Measurements from ENCODE around the gene UQCC3.

UQCC3 gene

DNA sequence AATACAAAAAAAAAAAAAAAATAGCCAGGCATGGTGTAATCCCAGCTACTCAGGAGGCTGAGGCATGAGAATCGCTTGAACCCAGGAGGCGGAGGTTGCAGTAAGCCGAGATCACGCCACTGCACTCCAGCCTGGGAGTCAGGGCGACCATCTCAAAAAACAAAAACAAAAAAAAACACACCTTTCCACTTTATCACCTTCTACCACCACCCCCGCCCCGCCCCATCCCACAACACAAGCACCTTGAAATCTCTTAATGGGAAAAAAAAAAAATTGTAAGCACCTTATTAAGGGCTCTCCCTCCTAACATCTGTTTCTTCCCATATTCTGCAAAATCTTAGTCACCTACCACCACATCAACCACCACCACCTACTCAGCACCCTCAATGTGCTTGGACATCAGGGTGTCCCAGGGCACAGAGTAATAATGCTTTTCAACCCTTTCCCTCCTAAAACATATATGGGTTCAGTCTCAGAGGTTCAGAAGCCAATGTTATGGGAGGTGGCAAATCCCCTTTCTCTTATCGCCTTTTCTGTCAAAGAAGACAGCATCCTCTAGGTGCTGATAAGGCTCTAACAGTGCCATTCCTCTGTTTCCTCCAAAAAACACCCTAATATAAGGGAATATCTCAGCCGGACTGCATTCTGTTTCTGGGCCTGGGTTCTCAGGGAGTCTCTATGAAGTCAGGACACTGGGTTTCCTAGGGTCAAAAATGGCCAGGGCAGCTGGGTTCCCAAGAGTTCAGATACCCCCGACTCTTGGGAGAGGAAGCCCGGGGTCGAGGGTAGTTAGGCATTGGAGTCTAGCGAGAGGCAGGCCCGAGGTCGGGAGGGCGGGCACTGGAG is 19.1 kb upstream of the UQCC3 start:
- Histone ChIP-seq H3K9me2 (replicated peaks; ENCODE audit: low read depth, low read length) (no peaks in the 10 kb centered on the region), H2AFZ (ENCODE audit: low read length) (peak overlapping the region; percentile 99), H3K9ac (ENCODE audit: low read depth, low read length, poor library complexity, severe bottlenecking) (peak overlapping the region; percentile 89), H3K4me1 (ENCODE audit: insufficient read depth, low read length, poor library complexity, severe bottlenecking) (peaks cover 10% of the 10 kb centered on the region), H3K9me3 (ENCODE audit: insufficient read depth, low read depth, low read length) (no peaks in the 10 kb centered on the region), H3K4me2 (ENCODE audit: low read depth, low read length, poor library complexity, severe bottlenecking) (peak overlapping the region; percentile 89), H3F3A (ENCODE audit: low read depth) (no peaks in the 10 kb centered on the region), H3K4me3 (ENCODE audit: low read length, poor library complexity, severe bottlenecking) (peak overlapping the region; percentile 89), H3K36me3 (ENCODE audit: insufficient read depth, low read length) (peaks cover 4% of the 10 kb centered on the region; the same call in 1 of the 2 replicates), H4K20me1 (ENCODE audit: insufficient read depth, low read length, poor library complexity, severe bottlenecking) (no peaks in the 10 kb centered on the region), H3K27me3 (ENCODE audit: insufficient read depth, low read length, poor library complexity, severe bottlenecking) (no peaks in the 10 kb centered on the region), H3K79me2 (ENCODE audit: insufficient read depth, low read length) (peaks cover 26% of the 10 kb centered on the region)
- TF ChIP-seq EZH2phosphoT487 (IDR thresholded peaks at IDR 0.05; ENCODE audit: borderline replicate concordance), result no peak
- TF ChIP-seq, protein P1, sequence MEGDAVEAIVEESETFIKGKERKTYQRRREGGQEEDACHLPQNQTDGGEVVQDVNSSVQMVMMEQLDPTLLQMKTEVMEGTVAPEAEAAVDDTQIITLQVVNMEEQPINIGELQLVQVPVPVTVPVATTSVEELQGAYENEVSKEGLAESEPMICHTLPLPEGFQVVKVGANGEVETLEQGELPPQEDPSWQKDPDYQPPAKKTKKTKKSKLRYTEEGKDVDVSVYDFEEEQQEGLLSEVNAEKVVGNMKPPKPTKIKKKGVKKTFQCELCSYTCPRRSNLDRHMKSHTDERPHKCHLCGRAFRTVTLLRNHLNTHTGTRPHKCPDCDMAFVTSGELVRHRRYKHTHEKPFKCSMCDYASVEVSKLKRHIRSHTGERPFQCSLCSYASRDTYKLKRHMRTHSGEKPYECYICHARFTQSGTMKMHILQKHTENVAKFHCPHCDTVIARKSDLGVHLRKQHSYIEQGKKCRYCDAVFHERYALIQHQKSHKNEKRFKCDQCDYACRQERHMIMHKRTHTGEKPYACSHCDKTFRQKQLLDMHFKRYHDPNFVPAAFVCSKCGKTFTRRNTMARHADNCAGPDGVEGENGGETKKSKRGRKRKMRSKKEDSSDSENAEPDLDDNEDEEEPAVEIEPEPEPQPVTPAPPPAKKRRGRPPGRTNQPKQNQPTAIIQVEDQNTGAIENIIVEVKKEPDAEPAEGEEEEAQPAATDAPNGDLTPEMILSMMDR (conservative IDR thresholded peaks at IDR 0.05; ENCODE audit: low read length), result no peak

DNA sequence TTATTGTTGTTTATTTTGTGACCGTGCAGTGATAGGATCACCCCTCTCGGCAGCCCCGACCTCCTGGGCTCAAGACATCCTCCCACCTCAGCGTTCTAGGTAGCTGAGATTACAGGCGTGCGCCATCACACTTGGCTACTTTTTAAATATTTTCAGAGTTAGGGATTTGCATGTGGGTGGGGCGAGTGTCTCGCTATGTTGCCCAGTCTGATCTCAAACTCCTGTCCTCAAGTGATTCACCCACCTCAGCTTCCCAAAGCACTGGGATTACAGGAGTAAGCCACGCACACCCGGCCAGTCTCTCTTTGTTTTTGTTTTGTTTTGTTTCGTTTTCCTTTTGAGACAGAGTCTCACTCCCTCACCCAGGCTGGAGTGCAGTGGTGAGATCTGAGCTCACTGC is 17.2 kb upstream of the UQCC3 start:
- Histone ChIP-seq H3K4me1 (ENCODE audit: insufficient read depth, low read length, poor library complexity, severe bottlenecking) (peaks cover 10% of the 10 kb centered on the region), H3K4me2 (ENCODE audit: low read depth, low read length, poor library complexity, severe bottlenecking) (peak overlapping the region; percentile 84), H2AFZ (ENCODE audit: low read length) (no peak overlapping the region)

DNA sequence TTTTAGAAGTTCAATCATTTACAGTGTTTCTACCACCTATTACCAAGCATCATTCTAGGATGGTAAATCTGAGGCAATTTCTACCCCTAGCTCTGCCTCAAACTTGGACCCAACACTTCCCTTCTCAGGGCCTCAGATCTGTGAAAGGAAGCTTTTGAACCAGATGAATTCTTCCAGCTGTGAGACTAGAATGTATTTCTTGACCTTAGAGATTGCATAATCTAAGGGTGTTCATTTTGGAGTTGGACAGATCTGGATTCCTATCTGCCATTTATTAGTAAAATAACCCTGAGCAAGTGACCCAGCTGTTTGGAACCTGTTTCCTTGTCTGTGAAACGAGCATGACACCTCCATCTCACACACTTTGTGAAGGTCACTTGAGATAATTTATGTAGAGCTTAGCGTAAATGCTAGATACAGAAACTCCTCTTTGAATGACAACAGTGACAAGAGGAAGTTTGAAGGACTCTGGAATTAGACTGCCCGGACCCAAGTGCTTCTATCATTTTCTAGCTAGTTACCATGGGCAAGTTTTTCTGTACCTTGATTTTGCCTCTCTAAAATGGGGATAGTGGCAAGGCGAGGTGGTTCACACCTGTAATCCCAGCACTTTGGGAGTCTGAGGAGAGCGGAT is 14.6 kb upstream of the UQCC3 start:
- H3K79me2 ChIP-seq (ENCODE audit: insufficient read depth, low read length), result peaks cover 12% of the 10 kb centered on the region
- no peaks in the 10 kb centered on the region for H3K9me3 ChIP-seq (ENCODE audit: insufficient read depth, low read depth, low read length)
- 0 out of 2 replicates have a peak, but pooled peaks cover 3% of the 10 kb centered on the region for H3F3A ChIP-seq (ENCODE audit: low read depth)
- no peaks in the 10 kb centered on the region for H3K27me3 ChIP-seq (ENCODE audit: insufficient read depth, low read length, poor library complexity, severe bottlenecking)
- TF ChIP-seq, protein P1 (conservative IDR thresholded peaks at IDR 0.05; ENCODE audit: low read length), result no peak
- no peak for TF ChIP-seq EZH2phosphoT487 (IDR thresholded peaks at IDR 0.05; ENCODE audit: borderline replicate concordance)
- no peak overlapping the region for H2AFZ ChIP-seq (ENCODE audit: low read length)
- peaks cover 7% of the 10 kb centered on the region for H3K4me1 ChIP-seq (ENCODE audit: insufficient read depth, low read length, poor library complexity, severe bottlenecking)
- no peak overlapping the region for H3K9ac ChIP-seq (ENCODE audit: low read depth, low read length, poor library complexity, severe bottlenecking)
- no peaks in the 10 kb centered on the region for H3K36me3 ChIP-seq (ENCODE audit: insufficient read depth, low read length)
- no peaks in the 10 kb centered on the region for H3K9me2 ChIP-seq (replicated peaks; ENCODE audit: low read depth, low read length)
- H3K4me2 ChIP-seq (ENCODE audit: low read depth, low read length, poor library complexity, severe bottlenecking), result no peak overlapping the region
- no peaks in the 10 kb centered on the region for H4K20me1 ChIP-seq (ENCODE audit: insufficient read depth, low read length, poor library complexity, severe bottlenecking)
- H3K4me3 ChIP-seq (ENCODE audit: low read length, poor library complexity, severe bottlenecking), result no peak overlapping the region

More for the DNA sequence above, 17.2 kb upstream of the UQCC3 start:
- peak overlapping the region; percentile 89 for H3K9ac ChIP-seq (ENCODE audit: low read depth, low read length, poor library complexity, severe bottlenecking)
- no peaks in the 10 kb centered on the region for H4K20me1 ChIP-seq (ENCODE audit: insufficient read depth, low read length, poor library complexity, severe bottlenecking)
- peaks cover 26% of the 10 kb centered on the region for H3K79me2 ChIP-seq (ENCODE audit: insufficient read depth, low read length)
- no peaks in the 10 kb centered on the region for H3F3A ChIP-seq (ENCODE audit: low read depth)
- no peaks in the 10 kb centered on the region for H3K27me3 ChIP-seq (ENCODE audit: insufficient read depth, low read length, poor library complexity, severe bottlenecking)
- H3K9me3 ChIP-seq (ENCODE audit: insufficient read depth, low read depth, low read length), result no peaks in the 10 kb centered on the region
- no peak overlapping the region for H3K4me3 ChIP-seq (ENCODE audit: low read length, poor library complexity, severe bottlenecking)
- TF ChIP-seq, protein P1 (conservative IDR thresholded peaks at IDR 0.05; ENCODE audit: low read length), result no peak
- no peak for TF ChIP-seq EZH2phosphoT487 (IDR thresholded peaks at IDR 0.05; ENCODE audit: borderline replicate concordance)
- peaks cover 4% of the 10 kb centered on the region; the same call in 1 of the 2 replicates for H3K36me3 ChIP-seq (ENCODE audit: insufficient read depth, low read length)
- no peaks in the 10 kb centered on the region for H3K9me2 ChIP-seq (replicated peaks; ENCODE audit: low read depth, low read length)

Measured in Loucy (cell line).